Loucy (cell line): ENCODE data around the gene NIM1K.

ENCODE experiments used
- H2AFZ ChIP-seq: fragments of 200-600 bp; sonication (generic); 2 replicates; pipeline ENCODE4 v1.6.0; 2016; ENCODE audit warnings: antibody characterized with exemption, mild to moderate bottlenecking, low read length, moderate library complexity
- H3F3A ChIP-seq: fragments of 200-600 bp; 2 replicates; pipeline ENCODE4 v1.6.0; 2016; ENCODE audit warnings: antibody characterized with exemption, low read depth, mild to moderate bottlenecking
- H3K27me3 ChIP-seq: fragments of 200-600 bp; sonication (generic); 2 replicates; pipeline ENCODE4 v1.6.1; 2014; ENCODE audit warnings: low read length, mild to moderate bottlenecking; ENCODE audit not compliant: insufficient read depth, poor library complexity, severe bottlenecking
- H3K36me3 ChIP-seq: fragments of 200-600 bp; sonication (generic); 2 replicates; pipeline ENCODE4 v1.6.1; 2016; ENCODE audit warnings: low read length; ENCODE audit not compliant: insufficient read depth
- H3K4me1 ChIP-seq: fragments of 200-600 bp; sonication (generic); 2 replicates; pipeline ENCODE4 v1.5.1; 2014; ENCODE audit warnings: low read length, mild to moderate bottlenecking; ENCODE audit not compliant: insufficient read depth, poor library complexity, severe bottlenecking
- H3K4me2 ChIP-seq: fragments of 200-600 bp; sonication (generic); 2 replicates; pipeline ENCODE4 v1.6.0; 2014; ENCODE audit warnings: antibody characterized with exemption, low read length, low read depth, mild to moderate bottlenecking; ENCODE audit not compliant: poor library complexity, severe bottlenecking
- H3K4me3 ChIP-seq: fragments of 200-600 bp; sonication (generic); 2 replicates; pipeline ENCODE4 v1.5.1; 2014; ENCODE audit warnings: low read length, mild to moderate bottlenecking, mixed read lengths; ENCODE audit not compliant: poor library complexity, severe bottlenecking
- H3K79me2 ChIP-seq: fragments of 200-600 bp; sonication (generic); 2 replicates; pipeline ENCODE4 v1.6.1; 2014; ENCODE audit warnings: low read length; ENCODE audit not compliant: insufficient read depth
- H3K9ac ChIP-seq: fragments of 200-600 bp; sonication (generic); 2 replicates; pipeline ENCODE4 v1.6.0; 2014; ENCODE audit warnings: mild to moderate bottlenecking, low read depth, low read length, moderate library complexity; ENCODE audit not compliant: poor library complexity, severe bottlenecking
- H3K9me2 ChIP-seq: fragments of 200-600 bp; sonication (generic); replicated peaks from 2 replicates; pipeline ENCODE4 v1.6.1; 2016; ENCODE audit warnings: low read depth, low read length, mixed read lengths
- H3K9me3 ChIP-seq: fragments of 200-600 bp; sonication (generic); 2 replicates; pipeline ENCODE4 v1.6.1; 2014; ENCODE audit warnings: mild to moderate bottlenecking, antibody characterized with exemption, low read length, low read depth; ENCODE audit not compliant: insufficient read depth
- H4K20me1 ChIP-seq: fragments of 200-600 bp; sonication (generic); 2 replicates; pipeline ENCODE4 v1.6.0; 2014; ENCODE audit warnings: antibody characterized with exemption, low read length, mild to moderate bottlenecking; ENCODE audit not compliant: insufficient read depth, poor library complexity, severe bottlenecking
- EZH2phosphoT487 ChIP-seq: fragments of 200-600 bp; IDR thresholded peaks from 2 replicates; pipeline ENCODE4 v1.6.1; 2018; ENCODE audit warnings: antibody characterized with exemption, mild to moderate bottlenecking, moderate library complexity, borderline replicate concordance
- TF ChIP-seq, protein P1 (sequence below): fragments of 200-600 bp; sonication (generic); conservative IDR thresholded peaks from 2 replicates; pipeline ENCODE4 v1.5.1; 2014; ENCODE audit warnings: mild to moderate bottlenecking, antibody characterized with exemption, low read length

The NIM1K gene

DNA sequence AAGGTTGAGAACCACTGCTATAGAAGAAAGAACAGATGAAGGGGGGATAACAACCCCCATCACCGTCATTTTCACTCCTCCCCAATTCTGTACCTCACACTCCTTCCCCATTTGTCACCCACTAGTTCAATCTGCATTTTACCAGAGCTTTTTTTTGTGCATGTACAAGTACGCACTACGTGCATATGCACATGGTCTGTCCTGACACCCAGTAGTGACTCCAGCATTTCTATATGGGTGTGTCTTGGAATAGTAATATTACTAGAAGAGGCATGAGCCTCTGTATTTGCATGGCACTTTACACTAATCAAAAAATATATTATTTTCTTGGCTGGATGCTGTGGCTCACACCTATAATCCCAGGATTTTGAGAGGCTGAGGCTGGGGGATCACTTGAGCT lies 38.7 kb downstream of the NIM1K start:
- Histone ChIP-seq H3F3A (no peaks in the 10 kb centered on the region), H3K36me3 (no peaks in the 10 kb centered on the region), H3K4me2 (no peak overlapping the region), H3K4me3 (no peak overlapping the region), H3K9ac (no peak overlapping the region), H3K4me1 (peaks cover 9% of the 10 kb centered on the region), H3K79me2 (no peaks in the 10 kb centered on the region), H2AFZ (no peak overlapping the region), H3K27me3 (no peaks in the 10 kb centered on the region), H4K20me1 (no peaks in the 10 kb centered on the region), H3K9me3 (no peaks in the 10 kb centered on the region), H3K9me2 (no peaks in the 10 kb centered on the region)
- no peak for TF ChIP-seq EZH2phosphoT487
- TF ChIP-seq, protein P1, sequence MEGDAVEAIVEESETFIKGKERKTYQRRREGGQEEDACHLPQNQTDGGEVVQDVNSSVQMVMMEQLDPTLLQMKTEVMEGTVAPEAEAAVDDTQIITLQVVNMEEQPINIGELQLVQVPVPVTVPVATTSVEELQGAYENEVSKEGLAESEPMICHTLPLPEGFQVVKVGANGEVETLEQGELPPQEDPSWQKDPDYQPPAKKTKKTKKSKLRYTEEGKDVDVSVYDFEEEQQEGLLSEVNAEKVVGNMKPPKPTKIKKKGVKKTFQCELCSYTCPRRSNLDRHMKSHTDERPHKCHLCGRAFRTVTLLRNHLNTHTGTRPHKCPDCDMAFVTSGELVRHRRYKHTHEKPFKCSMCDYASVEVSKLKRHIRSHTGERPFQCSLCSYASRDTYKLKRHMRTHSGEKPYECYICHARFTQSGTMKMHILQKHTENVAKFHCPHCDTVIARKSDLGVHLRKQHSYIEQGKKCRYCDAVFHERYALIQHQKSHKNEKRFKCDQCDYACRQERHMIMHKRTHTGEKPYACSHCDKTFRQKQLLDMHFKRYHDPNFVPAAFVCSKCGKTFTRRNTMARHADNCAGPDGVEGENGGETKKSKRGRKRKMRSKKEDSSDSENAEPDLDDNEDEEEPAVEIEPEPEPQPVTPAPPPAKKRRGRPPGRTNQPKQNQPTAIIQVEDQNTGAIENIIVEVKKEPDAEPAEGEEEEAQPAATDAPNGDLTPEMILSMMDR: no peak

DNA sequence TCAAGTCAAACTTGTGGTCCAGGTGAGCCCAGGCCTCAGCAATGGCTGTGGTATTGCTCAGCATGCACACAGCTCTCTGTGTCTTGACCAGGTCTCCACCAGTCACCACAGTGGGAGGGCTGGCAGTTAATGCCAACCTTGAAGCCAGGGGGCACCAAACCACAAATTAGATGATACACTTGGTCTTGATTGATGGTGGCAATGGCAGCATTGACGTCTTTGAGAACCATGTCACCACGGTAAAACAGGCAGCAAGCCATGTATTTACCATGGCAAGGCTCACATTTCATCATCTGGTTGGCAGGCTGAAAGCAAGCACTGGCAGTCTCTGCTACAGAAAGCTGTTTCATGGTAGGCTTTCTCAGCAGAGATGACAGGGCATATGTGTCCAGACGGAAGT lies 40.0 kb downstream of the NIM1K start:
- Histone ChIP-seq H2AFZ (peak overlapping the region; percentile 62; the same call in 1 of the 2 replicates), H3K4me3 (no peak overlapping the region), H3K4me1 (peaks cover 4% of the 10 kb centered on the region), H3K9me3 (no peaks in the 10 kb centered on the region), H3K36me3 (no peaks in the 10 kb centered on the region), H3F3A (no peaks in the 10 kb centered on the region), H3K27me3 (no peaks in the 10 kb centered on the region), H3K9ac (no peak overlapping the region), H3K79me2 (no peaks in the 10 kb centered on the region), H4K20me1 (no peaks in the 10 kb centered on the region), H3K9me2 (no peaks in the 10 kb centered on the region), H3K4me2 (no peak overlapping the region)
- TF ChIP-seq, protein P1: peak; percentile 65
- no peak for TF ChIP-seq EZH2phosphoT487

GRCh38 chr5:43232943-43233833 lies 41.2 kb downstream of the NIM1K start:
- Histone ChIP-seq H3K4me3 (no peak overlapping the region), H3K9me2 (no peaks in the 10 kb centered on the region), H3K9ac (no peak overlapping the region), H2AFZ (peak overlapping the region; percentile 56), H3F3A (no peaks in the 10 kb centered on the region), H3K4me2 (no peak overlapping the region), H3K36me3 (no peaks in the 10 kb centered on the region), H3K79me2 (no peaks in the 10 kb centered on the region), H3K9me3 (no peaks in the 10 kb centered on the region), H3K27me3 (no peaks in the 10 kb centered on the region), H3K4me1 (peaks cover 4% of the 10 kb centered on the region), H4K20me1 (no peaks in the 10 kb centered on the region)
- TF ChIP-seq EZH2phosphoT487: no peak
- TF ChIP-seq, protein P1: no peak
